OCI-LY1 (cell line): ENCODE measurements around the gene TMEM40.

Source experiments
- H2AFZ ChIP-seq: fragments of 200-600 bp; sonication (generic), shearing (Covaris generic); 2 replicates; pipeline ENCODE4 v1.6.0; 2014; ENCODE audit warnings: antibody characterized with exemption, mild to moderate bottlenecking, low read length
- H3F3A ChIP-seq: fragments of 200-600 bp; sonication (generic), shearing (Covaris generic); 2 replicates; pipeline ENCODE4 v1.6.0; 2014; ENCODE audit warnings: mild to moderate bottlenecking, antibody characterized with exemption, low read length, moderate library complexity; ENCODE audit not compliant: insufficient read depth
- H3K27ac ChIP-seq: fragments of 200-600 bp; sonication (generic); 2 replicates; pipeline ENCODE4 v1.5.1; 2014; ENCODE audit warnings: low read length, mixed run types, mild to moderate bottlenecking, low read depth; ENCODE audit not compliant: poor library complexity, severe bottlenecking
- H3K27me3 ChIP-seq: fragments of 200-600 bp; sonication (generic); 2 replicates; pipeline ENCODE4 v1.6.0; 2014; ENCODE audit warnings: antibody characterized with exemption, mild to moderate bottlenecking, low read length, moderate library complexity; ENCODE audit not compliant: insufficient read depth
- H3K36me3 ChIP-seq: fragments of 200-600 bp; sonication (generic); 2 replicates; pipeline ENCODE4 v1.6.1; 2014; ENCODE audit warnings: mild to moderate bottlenecking, antibody characterized with exemption, low read length, moderate library complexity, mixed read lengths; ENCODE audit not compliant: insufficient read depth
- H3K4me1 ChIP-seq: fragments of 200-600 bp; sonication (generic); 2 replicates; pipeline ENCODE4 v1.5.1; 2014; ENCODE audit warnings: mild to moderate bottlenecking, low read length, moderate library complexity; ENCODE audit not compliant: insufficient read depth, severe bottlenecking
- H3K4me2 ChIP-seq: fragments of 200-600 bp; sonication (generic), shearing (Covaris generic); 2 replicates; pipeline ENCODE4 v1.6.1; 2014; ENCODE audit warnings: low read length
- H3K4me3 ChIP-seq: fragments of 200-600 bp; sonication (generic); 2 replicates; pipeline ENCODE4 v1.5.1; 2014; ENCODE audit warnings: low read length, low read depth, mild to moderate bottlenecking, mixed read lengths; ENCODE audit not compliant: poor library complexity, severe bottlenecking
- H3K79me2 ChIP-seq: fragments of 200-600 bp; shearing (Covaris generic); 2 replicates; pipeline ENCODE4 v1.6.1; 2016; ENCODE audit warnings: mixed run types, low read length, mixed read lengths; ENCODE audit not compliant: insufficient read depth
- H3K9ac ChIP-seq: fragments of 200-600 bp; sonication (generic), shearing (Covaris generic); 2 replicates; pipeline ENCODE4 v1.6.1; 2014; ENCODE audit warnings: mild to moderate bottlenecking, low read length, mixed read lengths
- H3K9me2 ChIP-seq: fragments of 200-600 bp; sonication (generic), shearing (Covaris generic); 2 replicates; pipeline ENCODE4 v1.6.1; 2014; ENCODE audit warnings: low read depth, mild to moderate bottlenecking, low read length, mixed read lengths
- H3K9me3 ChIP-seq: fragments of 200-600 bp; shearing (Covaris generic); 2 replicates; pipeline ENCODE4 v1.6.1; 2014; ENCODE audit warnings: low read length, mixed read lengths
- H4K20me1 ChIP-seq: fragments of 200-600 bp; sonication (generic), shearing (Covaris generic); 2 replicates; pipeline ENCODE4 v1.6.0; 2016; ENCODE audit warnings: mild to moderate bottlenecking, low read length; ENCODE audit not compliant: insufficient read depth
- EZH2 ChIP-seq: fragments of 200-600 bp; sonication (generic), shearing (Covaris generic); IDR thresholded peaks from 2 replicates; pipeline ENCODE4 v1.8.0; 2017; ENCODE audit warnings: borderline replicate concordance, mixed run types, mild to moderate bottlenecking, antibody characterized with exemption, low read length, moderate library complexity, mixed read lengths
- TF ChIP-seq, protein P1 (sequence below): fragments of 200-600 bp; sonication (generic), shearing (Covaris generic); IDR thresholded peaks from 2 replicates; pipeline ENCODE4 v1.5.1; 2017; ENCODE audit warnings: mild to moderate bottlenecking, antibody characterized with exemption, low read length, moderate library complexity, mixed read lengths

TMEM40 gene

GRCh38 chr3:12756175-12756574 lies 2.9 kb downstream of the TMEM40 start:
- Histone ChIP-seq H3K27me3 (peaks cover 9% of the 10 kb centered on the region; the same call in 1 of the 2 replicates), H3F3A (no peaks in the 10 kb centered on the region), H3K4me2 (no peak overlapping the region), H3K4me1 (no peaks in the 10 kb centered on the region), H3K9me2 (no peaks in the 10 kb centered on the region), H3K36me3 (no peaks in the 10 kb centered on the region), H2AFZ (no peak overlapping the region), H4K20me1 (no peaks in the 10 kb centered on the region), H3K9ac (no peak overlapping the region), H3K79me2 (no peaks in the 10 kb centered on the region), H3K27ac (no peak overlapping the region), H3K4me3 (no peak overlapping the region), H3K9me3 (no peaks in the 10 kb centered on the region)
- no peak for TF ChIP-seq EZH2
- TF ChIP-seq, protein P1, sequence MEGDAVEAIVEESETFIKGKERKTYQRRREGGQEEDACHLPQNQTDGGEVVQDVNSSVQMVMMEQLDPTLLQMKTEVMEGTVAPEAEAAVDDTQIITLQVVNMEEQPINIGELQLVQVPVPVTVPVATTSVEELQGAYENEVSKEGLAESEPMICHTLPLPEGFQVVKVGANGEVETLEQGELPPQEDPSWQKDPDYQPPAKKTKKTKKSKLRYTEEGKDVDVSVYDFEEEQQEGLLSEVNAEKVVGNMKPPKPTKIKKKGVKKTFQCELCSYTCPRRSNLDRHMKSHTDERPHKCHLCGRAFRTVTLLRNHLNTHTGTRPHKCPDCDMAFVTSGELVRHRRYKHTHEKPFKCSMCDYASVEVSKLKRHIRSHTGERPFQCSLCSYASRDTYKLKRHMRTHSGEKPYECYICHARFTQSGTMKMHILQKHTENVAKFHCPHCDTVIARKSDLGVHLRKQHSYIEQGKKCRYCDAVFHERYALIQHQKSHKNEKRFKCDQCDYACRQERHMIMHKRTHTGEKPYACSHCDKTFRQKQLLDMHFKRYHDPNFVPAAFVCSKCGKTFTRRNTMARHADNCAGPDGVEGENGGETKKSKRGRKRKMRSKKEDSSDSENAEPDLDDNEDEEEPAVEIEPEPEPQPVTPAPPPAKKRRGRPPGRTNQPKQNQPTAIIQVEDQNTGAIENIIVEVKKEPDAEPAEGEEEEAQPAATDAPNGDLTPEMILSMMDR: no peak

GRCh38 chr3:12755754-12756153 lies 3.3 kb downstream of the TMEM40 start:
- H3K36me3 ChIP-seq: no peaks in the 10 kb centered on the region
- no peak overlapping the region for H3K27ac ChIP-seq
- no peak overlapping the region for H3K9ac ChIP-seq
- H4K20me1 ChIP-seq: no peaks in the 10 kb centered on the region
- no peaks in the 10 kb centered on the region for H3F3A ChIP-seq
- no peak overlapping the region for H3K4me3 ChIP-seq
- H3K9me2 ChIP-seq: no peaks in the 10 kb centered on the region
- no peaks in the 10 kb centered on the region for H3K9me3 ChIP-seq
- H3K79me2 ChIP-seq: no peaks in the 10 kb centered on the region
- TF ChIP-seq, protein P1: no peak
- TF ChIP-seq EZH2: no peak
- no peak overlapping the region for H3K4me2 ChIP-seq
- H3K27me3 ChIP-seq: peaks cover 9% of the 10 kb centered on the region; the same call in 1 of the 2 replicates
- no peaks in the 10 kb centered on the region for H3K4me1 ChIP-seq
- H2AFZ ChIP-seq: no peak overlapping the region

DNA sequence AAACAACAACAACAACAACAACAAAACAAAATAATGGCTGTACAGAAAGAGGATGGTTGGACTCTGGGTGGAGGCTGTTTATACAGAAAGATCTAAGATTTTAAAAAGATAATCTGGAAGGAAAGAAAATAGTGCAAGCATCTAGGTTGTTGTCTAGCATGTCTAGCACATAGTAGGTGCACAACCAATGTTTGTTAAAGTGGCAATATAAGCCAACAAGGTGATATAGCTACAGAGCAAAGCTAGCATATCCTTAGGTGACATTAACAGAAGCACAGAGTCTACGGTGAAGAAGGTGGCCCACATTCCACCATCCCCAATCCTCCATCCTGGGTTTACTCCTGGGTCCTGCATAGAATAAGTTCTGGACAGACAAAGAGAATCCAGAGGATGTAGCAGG lies 4.7 kb downstream of the TMEM40 start:
- Histone ChIP-seq H4K20me1 (no peaks in the 10 kb centered on the region), H3K27me3 (peaks cover 9% of the 10 kb centered on the region; the same call in 1 of the 2 replicates), H3K9me2 (no peaks in the 10 kb centered on the region), H3K36me3 (no peaks in the 10 kb centered on the region), H3K4me2 (no peak overlapping the region), H3K4me1 (peaks cover 7% of the 10 kb centered on the region), H3K79me2 (no peaks in the 10 kb centered on the region), H3K9me3 (no peaks in the 10 kb centered on the region), H3F3A (no peaks in the 10 kb centered on the region), H2AFZ (no peak overlapping the region), H3K9ac (no peak overlapping the region), H3K4me3 (no peak overlapping the region), H3K27ac (no peak overlapping the region)
- TF ChIP-seq, protein P1: no peak
- no peak for TF ChIP-seq EZH2
